ENCODE results near the gene LRFN2. TPM values are rescaled to one million over a fixed set of nuclear protein-coding genes. Genes with fewer than 3 reads are reported as not detected.

LRFN2 gene
- total RNA-seq, 1 experiment from 2014 or later = not detected

- intact Hi-C loops (cut with micrococcal nuclease) = no loop called here
- H3K4me2 ChIP-seq (ENCODE audit: low read length) = no peak overlapping the region
- TF ChIP-seq EZH2phosphoT487 (IDR thresholded peaks at IDR 0.05; ENCODE audit: borderline replicate concordance, low read length) = no peak
- TF ChIP-seq, protein P1, sequence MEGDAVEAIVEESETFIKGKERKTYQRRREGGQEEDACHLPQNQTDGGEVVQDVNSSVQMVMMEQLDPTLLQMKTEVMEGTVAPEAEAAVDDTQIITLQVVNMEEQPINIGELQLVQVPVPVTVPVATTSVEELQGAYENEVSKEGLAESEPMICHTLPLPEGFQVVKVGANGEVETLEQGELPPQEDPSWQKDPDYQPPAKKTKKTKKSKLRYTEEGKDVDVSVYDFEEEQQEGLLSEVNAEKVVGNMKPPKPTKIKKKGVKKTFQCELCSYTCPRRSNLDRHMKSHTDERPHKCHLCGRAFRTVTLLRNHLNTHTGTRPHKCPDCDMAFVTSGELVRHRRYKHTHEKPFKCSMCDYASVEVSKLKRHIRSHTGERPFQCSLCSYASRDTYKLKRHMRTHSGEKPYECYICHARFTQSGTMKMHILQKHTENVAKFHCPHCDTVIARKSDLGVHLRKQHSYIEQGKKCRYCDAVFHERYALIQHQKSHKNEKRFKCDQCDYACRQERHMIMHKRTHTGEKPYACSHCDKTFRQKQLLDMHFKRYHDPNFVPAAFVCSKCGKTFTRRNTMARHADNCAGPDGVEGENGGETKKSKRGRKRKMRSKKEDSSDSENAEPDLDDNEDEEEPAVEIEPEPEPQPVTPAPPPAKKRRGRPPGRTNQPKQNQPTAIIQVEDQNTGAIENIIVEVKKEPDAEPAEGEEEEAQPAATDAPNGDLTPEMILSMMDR (conservative IDR thresholded peaks at IDR 0.05; ENCODE audit: low read depth, low read length) = no peak
- no peak for TF ChIP-seq EZH2 (IDR thresholded peaks at IDR 0.05; ENCODE audit: low read length, unreplicated experiment)
- H2AFZ ChIP-seq (ENCODE audit: low read length) = no peak overlapping the region
- DNase-seq (no peak), ATAC-seq (no peak)
- ChIA-PET POLR2A (ENCODE audit: unreplicated experiment) (no interaction called here), CTCF (no interaction called here)
- H3K9me2 ChIP-seq (replicated peaks; ENCODE audit: low read length) = no peaks in the 10 kb centered on the region
- no peaks in the 10 kb centered on the region for H3K36me3 ChIP-seq (ENCODE audit: low read depth, low read length)
- no peak overlapping the region for H3K27ac ChIP-seq (ENCODE audit: low read length)
- no peak overlapping the region for H3K9ac ChIP-seq (ENCODE audit: low read length)
- no peak overlapping the region for H3K4me3 ChIP-seq (ENCODE audit: low read length)
- H3K79me2 ChIP-seq (ENCODE audit: low read length) = no peaks in the 10 kb centered on the region
- no peaks in the 10 kb centered on the region for H3K27me3 ChIP-seq (ENCODE audit: low read length)
- H3F3A ChIP-seq (ENCODE audit: low read length, unreplicated experiment) = no peaks in the 10 kb centered on the region
- no TSS peak for BruUV-seq (replicated peaks)
- H4K20me1 ChIP-seq (ENCODE audit: low read length) = no peaks in the 10 kb centered on the region
- no peaks in the 10 kb centered on the region for H3K9me3 ChIP-seq (ENCODE audit: low read length)
- H3K4me1 ChIP-seq (ENCODE audit: insufficient read depth, low read length) = no peaks in the 10 kb centered on the region
Observed at GRCh38 chr6:40350747-40351217, 236.4 kb downstream of the LRFN2 start.

DNA sequence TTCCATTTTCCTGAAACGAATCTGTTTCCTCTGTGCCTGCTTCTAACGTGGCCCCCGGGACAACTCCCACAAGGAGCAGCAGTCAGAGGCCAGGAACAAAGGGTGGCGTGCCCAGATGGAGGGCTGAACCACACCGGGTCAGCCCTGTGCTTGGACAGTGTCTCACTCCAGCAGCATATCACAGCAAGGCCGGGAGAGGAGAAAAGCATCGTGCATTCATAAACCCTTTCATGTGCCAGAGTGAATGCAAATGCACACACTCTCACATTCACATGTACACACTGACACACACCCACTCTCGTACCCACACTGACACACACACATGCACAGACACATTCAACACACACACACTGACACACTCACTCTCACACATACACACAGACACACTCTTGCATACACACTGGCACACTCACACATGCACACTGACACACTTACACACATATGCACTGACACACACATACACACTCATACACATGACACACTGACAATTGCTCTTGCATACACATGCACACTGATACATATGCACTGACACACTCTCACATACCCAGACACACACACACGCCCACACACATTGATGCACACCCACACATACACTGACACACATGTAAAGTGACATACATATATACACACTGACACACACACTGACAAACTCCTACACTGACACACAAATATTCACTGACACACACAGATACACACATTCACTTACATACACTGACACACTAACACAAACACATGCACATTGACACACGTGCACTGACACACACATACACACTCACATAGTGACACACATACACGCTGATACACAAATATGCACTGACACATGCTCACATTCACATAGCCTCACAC is 237.0 kb downstream of the LRFN2 start:
- H3F3A ChIP-seq (ENCODE audit: low read length, unreplicated experiment) = no peaks in the 10 kb centered on the region
- H2AFZ ChIP-seq (ENCODE audit: low read length) = no peak overlapping the region
- ATAC-seq (no peak), DNase-seq (no peak)
- no peaks in the 10 kb centered on the region for H3K9me3 ChIP-seq (ENCODE audit: low read length)
- no peaks in the 10 kb centered on the region for H3K27me3 ChIP-seq (ENCODE audit: low read length)
- H3K36me3 ChIP-seq (ENCODE audit: low read depth, low read length) = no peaks in the 10 kb centered on the region
- POLR2A ChIA-PET (ENCODE audit: unreplicated experiment) = no interaction called here
- TF ChIP-seq, protein P1 (conservative IDR thresholded peaks at IDR 0.05; ENCODE audit: low read depth, low read length) = no peak
- no peak for TF ChIP-seq EZH2phosphoT487 (IDR thresholded peaks at IDR 0.05; ENCODE audit: borderline replicate concordance, low read length)
- TF ChIP-seq EZH2 (IDR thresholded peaks at IDR 0.05; ENCODE audit: low read length, unreplicated experiment) = no peak
- BruUV-seq (replicated peaks) = no TSS peak
- no peaks in the 10 kb centered on the region for H3K79me2 ChIP-seq (ENCODE audit: low read length)
- no peak overlapping the region for H3K27ac ChIP-seq (ENCODE audit: low read length)
- CTCF ChIA-PET = no interaction called here
- intact Hi-C loops (cut with micrococcal nuclease) = no loop called here
- no peak overlapping the region for H3K4me3 ChIP-seq (ENCODE audit: low read length)
- no peaks in the 10 kb centered on the region for H4K20me1 ChIP-seq (ENCODE audit: low read length)
- H3K9ac ChIP-seq (ENCODE audit: low read length) = no peak overlapping the region
- H3K4me2 ChIP-seq (ENCODE audit: low read length) = no peak overlapping the region
- H3K4me1 ChIP-seq (ENCODE audit: insufficient read depth, low read length) = no peaks in the 10 kb centered on the region
- no peaks in the 10 kb centered on the region for H3K9me2 ChIP-seq (replicated peaks; ENCODE audit: low read length)
